ENCODE measurements around the gene EXOC4.

EXOC4 gene

GRCh38 chr7:133371616-133372015 is 118.7 kb downstream of the EXOC4 start:
- DNase-seq = no peak

GRCh38 chr7:133372337-133372736 is 119.5 kb downstream of the EXOC4 start:
- DNase-seq = no peak

- DNase-seq = no peak
Measured at GRCh38 chr7:133376514-133376913, 123.6 kb downstream of the EXOC4 start.

- DNase-seq = no peak
Measured at GRCh38 chr7:133381965-133382364, 129.1 kb downstream of the EXOC4 start.

GRCh38 chr7:133382775-133383559 is 130.1 kb downstream of the EXOC4 start:
- DNase-seq = no peak

- no peak for DNase-seq
Measured at GRCh38 chr7:133386205-133386604, 133.3 kb downstream of the EXOC4 start.

GRCh38 chr7:133389727-133390126 is 136.8 kb downstream of the EXOC4 start:
- no peak for DNase-seq

- DNase-seq = no peak
Measured at GRCh38 chr7:133391206-133391605, 138.3 kb downstream of the EXOC4 start.

- DNase-seq = no peak
Measured at GRCh38 chr7:133394369-133394768, 141.5 kb downstream of the EXOC4 start.

- no peak for DNase-seq
Measured at GRCh38 chr7:133395551-133395950, 142.7 kb downstream of the EXOC4 start.

- no peak for DNase-seq
Measured at GRCh38 chr7:133398506-133398905, 145.6 kb downstream of the EXOC4 start.

- no peak for DNase-seq
Measured at GRCh38 chr7:133401225-133401624, 148.3 kb downstream of the EXOC4 start.

GRCh38 chr7:133408212-133408611 is 155.3 kb downstream of the EXOC4 start:
- no peak for DNase-seq

- no peak for DNase-seq
Measured at GRCh38 chr7:133409421-133409820, 156.5 kb downstream of the EXOC4 start.

- no peak for DNase-seq
Measured at GRCh38 chr7:133409966-133410365, 157.1 kb downstream of the EXOC4 start.

- DNase-seq = no peak
Measured at GRCh38 chr7:133411395-133411794, 158.5 kb downstream of the EXOC4 start.

- no peak for DNase-seq
Measured at GRCh38 chr7:133412942-133413341, 160.1 kb downstream of the EXOC4 start.

GRCh38 chr7:133419041-133419440 is 166.2 kb downstream of the EXOC4 start:
- no peak for DNase-seq

- DNase-seq = no peak
Measured at GRCh38 chr7:133423618-133424017, 170.7 kb downstream of the EXOC4 start.

GRCh38 chr7:133428326-133428725 is 175.4 kb downstream of the EXOC4 start:
- DNase-seq = no peak

GRCh38 chr7:133428876-133429275 is 176.0 kb downstream of the EXOC4 start:
- no peak for DNase-seq

GRCh38 chr7:133429371-133429770 is 176.5 kb downstream of the EXOC4 start:
- no peak for DNase-seq

GRCh38 chr7:133431134-133431724 is 178.4 kb downstream of the EXOC4 start:
- DNase-seq = no peak

- no peak for DNase-seq
Measured at GRCh38 chr7:133433165-133433812, 180.4 kb downstream of the EXOC4 start.
